ENCODE measurements around the gene RPL41. TPM values are rescaled to one million over a fixed set of nuclear protein-coding genes. Genes with fewer than 3 reads are reported as not detected.

The RPL41 gene
- total and polyA plus RNA-seq, 9 of the 15 experiments (the other 6 are each of a cell fraction or from before 2014, with no cell fraction given) = 3,403 to 11,276 (median 5,604) TPM

- TF ChIP-seq, protein P1, sequence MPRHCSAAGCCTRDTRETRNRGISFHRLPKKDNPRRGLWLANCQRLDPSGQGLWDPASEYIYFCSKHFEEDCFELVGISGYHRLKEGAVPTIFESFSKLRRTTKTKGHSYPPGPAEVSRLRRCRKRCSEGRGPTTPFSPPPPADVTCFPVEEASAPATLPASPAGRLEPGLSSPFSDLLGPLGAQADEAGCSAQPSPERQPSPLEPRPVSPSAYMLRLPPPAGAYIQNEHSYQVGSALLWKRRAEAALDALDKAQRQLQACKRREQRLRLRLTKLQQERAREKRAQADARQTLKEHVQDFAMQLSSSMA (CRISPR knock-in tag; IDR thresholded peaks at IDR 0.05) = no peak
- no peak for TF ChIP-seq CREB1 (IDR thresholded peaks at IDR 0.05)
- 0 out of 2 replicates have a peak, but pooled peaks have one; percentile 37 for TF ChIP-seq CREB1 (CRISPR knock-in tag; IDR thresholded peaks at IDR 0.05)
- no peak for TF ChIP-seq MCM5 (IDR thresholded peaks at IDR 0.05; ENCODE audit: low read depth)
- no peak for TF ChIP-seq CHD4 (IDR thresholded peaks at IDR 0.05; ENCODE audit: insufficient read depth, insufficient replicate concordance, low read depth, low read length, poor library complexity, severe bottlenecking)
- no peak for TF ChIP-seq ETS2 (tag; IDR thresholded peaks at IDR 0.05; ENCODE audit: borderline replicate concordance, poor library complexity, severe bottlenecking)
- TF ChIP-seq, protein P2, sequence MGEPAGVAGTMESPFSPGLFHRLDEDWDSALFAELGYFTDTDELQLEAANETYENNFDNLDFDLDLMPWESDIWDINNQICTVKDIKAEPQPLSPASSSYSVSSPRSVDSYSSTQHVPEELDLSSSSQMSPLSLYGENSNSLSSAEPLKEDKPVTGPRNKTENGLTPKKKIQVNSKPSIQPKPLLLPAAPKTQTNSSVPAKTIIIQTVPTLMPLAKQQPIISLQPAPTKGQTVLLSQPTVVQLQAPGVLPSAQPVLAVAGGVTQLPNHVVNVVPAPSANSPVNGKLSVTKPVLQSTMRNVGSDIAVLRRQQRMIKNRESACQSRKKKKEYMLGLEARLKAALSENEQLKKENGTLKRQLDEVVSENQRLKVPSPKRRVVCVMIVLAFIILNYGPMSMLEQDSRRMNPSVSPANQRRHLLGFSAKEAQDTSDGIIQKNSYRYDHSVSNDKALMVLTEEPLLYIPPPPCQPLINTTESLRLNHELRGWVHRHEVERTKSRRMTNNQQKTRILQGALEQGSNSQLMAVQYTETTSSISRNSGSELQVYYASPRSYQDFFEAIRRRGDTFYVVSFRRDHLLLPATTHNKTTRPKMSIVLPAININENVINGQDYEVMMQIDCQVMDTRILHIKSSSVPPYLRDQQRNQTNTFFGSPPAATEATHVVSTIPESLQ (CRISPR knock-in tag; IDR thresholded peaks at IDR 0.05) = 0 out of 2 replicates have a peak, but pooled peaks have one; percentile 58
- TF ChIP-seq, protein P3, sequence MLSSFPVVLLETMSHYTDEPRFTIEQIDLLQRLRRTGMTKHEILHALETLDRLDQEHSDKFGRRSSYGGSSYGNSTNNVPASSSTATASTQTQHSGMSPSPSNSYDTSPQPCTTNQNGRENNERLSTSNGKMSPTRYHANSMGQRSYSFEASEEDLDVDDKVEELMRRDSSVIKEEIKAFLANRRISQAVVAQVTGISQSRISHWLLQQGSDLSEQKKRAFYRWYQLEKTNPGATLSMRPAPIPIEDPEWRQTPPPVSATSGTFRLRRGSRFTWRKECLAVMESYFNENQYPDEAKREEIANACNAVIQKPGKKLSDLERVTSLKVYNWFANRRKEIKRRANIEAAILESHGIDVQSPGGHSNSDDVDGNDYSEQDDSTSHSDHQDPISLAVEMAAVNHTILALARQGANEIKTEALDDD (IDR thresholded peaks at IDR 0.05) = no peak; the same call in 1 of the 2 replicates
- no peak for TF ChIP-seq MAFG (tag; conservative IDR thresholded peaks at IDR 0.05)
- TF ChIP-seq SIN3A (IDR thresholded peaks at IDR 0.05; ENCODE audit: borderline replicate concordance in 2 of 2, control insufficient read depth in 1 of 2, low read depth in 2 of 2, low read length in 2 of 2) = no peak
- TF ChIP-seq RBBP5 (IDR thresholded peaks at IDR 0.05; ENCODE audit: borderline replicate concordance, insufficient read depth, low read length, poor library complexity, severe bottlenecking) = no peak
- no peak for TF ChIP-seq ZSCAN32 (CRISPR knock-in tag; IDR thresholded peaks at IDR 0.05)
- no peak for TF ChIP-seq ZNF324 (CRISPR knock-in tag; IDR thresholded peaks at IDR 0.05)
- TF ChIP-seq HDAC8 (tag; IDR thresholded peaks at IDR 0.05) = 0 out of 2 replicates have a peak, but pooled peaks have one; percentile 35
- no peak for TF ChIP-seq NFATC3 (IDR thresholded peaks at IDR 0.05)
- TF ChIP-seq ZBTB7A (IDR thresholded peaks at IDR 0.05; ENCODE audit: borderline replicate concordance, control insufficient read depth, low read depth, low read length) = no peak
- TF ChIP-seq, protein P4, sequence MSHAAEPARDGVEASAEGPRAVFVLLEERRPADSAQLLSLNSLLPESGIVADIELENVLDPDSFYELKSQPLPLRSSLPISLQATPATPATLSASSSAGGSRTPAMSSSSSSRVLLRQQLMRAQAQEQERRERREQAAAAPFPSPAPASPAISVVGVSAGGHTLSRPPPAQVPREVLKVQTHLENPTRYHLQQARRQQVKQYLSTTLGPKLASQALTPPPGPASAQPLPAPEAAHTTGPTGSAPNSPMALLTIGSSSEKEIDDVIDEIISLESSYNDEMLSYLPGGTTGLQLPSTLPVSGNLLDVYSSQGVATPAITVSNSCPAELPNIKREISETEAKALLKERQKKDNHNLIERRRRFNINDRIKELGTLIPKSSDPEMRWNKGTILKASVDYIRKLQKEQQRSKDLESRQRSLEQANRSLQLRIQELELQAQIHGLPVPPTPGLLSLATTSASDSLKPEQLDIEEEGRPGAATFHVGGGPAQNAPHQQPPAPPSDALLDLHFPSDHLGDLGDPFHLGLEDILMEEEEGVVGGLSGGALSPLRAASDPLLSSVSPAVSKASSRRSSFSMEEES (CRISPR knock-in tag; IDR thresholded peaks at IDR 0.05) = no peak
- peak; percentile 52; the same call in 1 of the 2 replicates for TF ChIP-seq DMBX1 (CRISPR knock-in tag; IDR thresholded peaks at IDR 0.05; ENCODE audit: borderline replicate concordance)
- TF ChIP-seq RNF2 (IDR thresholded peaks at IDR 0.05) = peak; percentile 24; the same call in 1 of the 2 replicates
- TF ChIP-seq CREBBP (IDR thresholded peaks at IDR 0.05; ENCODE audit: low read depth, low read length) = no peak
Measured at GRCh38 chr12:56157201-56158028, 41.0 kb downstream of the RPL41 start (continued).

Measured in K562 (cell line).